GM19025 (cell line): ENCODE results near the gene NUTM2B.
"Not testable (repeated sequence)": the region's sequence is repeated elsewhere in the genome, so short reads cannot be mapped to it uniquely, and the experiment has no call there.

Source experiments
- ATAC-seq: cut with Tn5 transposase; IDR thresholded peaks from one replicate; pipeline ENCODE4 v1.9.1; 2021; ENCODE audit warnings: mild to moderate bottlenecking, low read depth, moderate library complexity; ENCODE audit not compliant: unreplicated experiment

Gene NUTM2B, protein sequence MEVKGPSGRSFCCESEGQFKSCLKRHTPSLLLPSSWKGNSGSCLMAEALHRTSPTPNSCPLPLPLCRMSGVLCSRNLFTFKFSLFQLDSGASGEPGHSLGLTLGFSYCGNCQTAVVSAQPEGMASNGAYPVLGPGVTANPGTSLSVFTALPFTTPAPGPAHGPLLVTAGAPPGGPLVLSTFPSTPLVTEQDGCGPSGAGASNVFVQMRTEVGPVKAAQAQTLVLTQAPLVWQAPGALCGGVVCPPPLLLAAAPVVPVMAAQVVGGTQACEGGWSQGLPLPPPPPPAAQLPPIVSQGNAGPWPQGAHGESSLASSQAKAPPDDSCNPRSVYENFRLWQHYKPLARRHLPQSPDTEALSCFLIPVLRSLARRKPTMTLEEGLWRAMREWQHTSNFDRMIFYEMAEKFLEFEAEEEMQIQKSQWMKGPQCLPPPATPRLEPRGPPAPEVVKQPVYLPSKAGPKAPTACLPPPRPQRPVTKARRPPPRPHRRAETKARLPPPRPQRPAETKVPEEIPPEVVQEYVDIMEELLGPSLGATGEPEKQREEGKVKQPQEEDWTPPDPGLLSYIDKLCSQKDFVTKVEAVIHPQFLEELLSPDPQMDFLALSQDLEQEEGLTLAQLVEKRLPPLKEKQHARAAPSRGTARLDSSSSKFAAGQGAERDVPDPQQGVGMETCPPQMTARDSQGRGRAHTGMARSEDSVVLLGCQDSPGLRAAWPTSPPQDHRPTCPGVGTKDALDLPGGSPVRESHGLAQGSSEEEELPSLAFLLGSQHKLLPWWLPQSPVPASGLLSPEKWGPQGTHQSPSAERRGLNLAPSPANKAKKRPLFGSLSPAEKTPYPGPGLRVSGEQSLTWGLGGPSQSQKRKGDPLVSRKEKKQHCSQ

DNA sequence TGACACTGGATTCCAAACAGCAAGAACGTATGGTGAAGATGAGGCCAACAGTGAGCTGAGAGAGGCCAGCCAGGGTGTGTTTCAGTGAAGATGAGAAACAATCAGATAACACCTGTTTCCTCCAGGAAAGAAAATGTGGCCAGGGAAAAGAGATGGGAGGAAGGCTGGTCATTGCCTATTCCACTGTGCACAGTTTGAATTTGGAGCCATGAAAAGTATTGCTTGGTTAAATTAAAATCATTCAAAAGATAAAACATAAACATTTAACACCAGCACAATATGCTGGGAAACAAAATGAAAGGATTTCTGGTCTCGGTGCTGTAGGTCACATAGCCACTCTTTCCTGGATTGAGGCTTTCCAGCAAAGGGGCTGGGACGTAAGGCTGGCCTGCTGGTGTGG, at the start of gene NUTM2B:
TSS of gene NUTM2B (plus strand) at position 301 of the 400 bp plus-strand sequence. CDS start 383 bp downstream, outside the sequence.
- ATAC-seq: not testable (repeated sequence)

DNA sequence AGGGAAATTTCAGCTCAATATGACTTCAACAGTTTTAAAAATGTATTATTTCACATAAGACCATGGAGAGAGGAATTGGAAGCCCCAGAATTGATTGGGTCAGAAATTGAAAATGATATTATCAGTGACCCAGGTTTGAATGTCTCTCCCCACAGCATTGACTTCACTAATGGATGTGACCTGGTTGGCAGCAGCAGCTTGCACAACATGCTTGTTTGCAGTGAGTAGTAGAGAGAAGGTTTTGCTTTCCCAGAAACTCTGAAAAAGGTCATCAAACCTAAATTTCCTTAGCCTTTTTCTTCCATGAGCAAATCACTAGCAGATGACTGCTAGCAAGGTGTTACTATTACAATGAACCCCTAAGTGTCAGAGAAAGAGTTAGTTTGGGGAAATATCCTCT, 39.7 kb upstream of the NUTM2B start:
- ATAC-seq: not testable (repeated sequence)

DNA sequence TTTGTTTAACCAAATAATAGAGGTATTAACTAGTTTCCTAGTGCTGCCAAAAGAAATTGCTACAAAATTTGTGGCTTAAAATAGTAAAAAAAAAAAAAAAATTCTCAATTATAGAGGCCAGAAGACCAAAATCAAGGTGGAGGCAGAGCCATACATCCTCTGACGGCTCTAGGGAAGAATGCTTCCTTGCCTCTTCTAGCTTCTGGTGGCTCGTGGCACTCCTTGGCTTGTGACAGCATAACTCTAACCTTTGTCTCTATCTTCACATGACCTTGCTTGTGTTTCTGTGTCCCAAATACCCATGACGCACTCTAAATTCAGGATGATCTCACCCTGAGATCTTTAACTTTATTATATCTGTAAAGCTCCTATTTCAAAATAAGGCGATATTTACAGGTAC, 38.3 kb upstream of the NUTM2B start:
- ATAC-seq: not testable (repeated sequence)

DNA sequence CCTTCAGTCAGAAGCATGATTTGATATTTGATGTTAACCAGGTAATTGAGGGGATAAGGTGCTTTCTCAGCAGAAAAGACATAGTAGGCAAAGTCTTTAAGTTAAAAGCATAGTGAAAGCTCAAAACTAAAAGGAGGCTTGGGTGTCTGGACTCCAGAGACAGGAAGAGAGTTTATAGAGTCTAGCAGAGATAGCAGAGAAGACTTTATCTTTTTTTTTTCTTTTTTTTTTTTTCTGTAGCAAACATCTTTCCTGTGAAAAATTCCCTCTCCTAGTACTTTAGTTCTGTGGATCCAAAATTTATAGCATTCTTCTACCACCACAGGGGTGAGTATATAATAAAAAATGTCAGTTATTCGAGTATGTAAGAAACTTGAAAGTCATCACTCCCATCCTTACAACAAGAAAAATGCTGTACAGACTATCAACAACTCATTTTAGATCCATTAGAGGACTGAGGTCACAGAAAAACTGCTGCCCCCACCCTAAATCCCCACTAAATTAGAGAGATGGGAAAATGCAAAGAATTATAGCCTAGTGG, 33.7 kb upstream of the NUTM2B start:
- ATAC-seq: not testable (repeated sequence)

DNA sequence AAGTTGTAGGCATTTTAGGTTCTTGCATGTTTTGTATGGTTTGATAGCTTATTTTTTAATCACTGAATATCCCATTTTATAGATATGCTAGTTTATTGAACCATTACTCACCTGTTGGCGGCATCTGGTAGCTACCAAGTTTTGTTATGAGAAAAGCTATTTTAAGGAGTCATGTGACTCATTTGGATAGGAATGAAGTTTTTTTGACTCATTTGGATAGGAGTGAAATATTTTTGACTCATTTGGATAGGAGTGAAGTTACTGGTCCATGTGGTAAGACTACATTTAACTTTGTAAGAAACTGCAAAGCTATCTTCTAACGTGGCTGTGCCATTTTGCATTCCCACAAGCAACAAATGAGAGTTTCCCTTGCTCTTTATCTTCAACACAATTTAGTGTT, 28.1 kb upstream of the NUTM2B start:
- ATAC-seq: not testable (repeated sequence)

DNA sequence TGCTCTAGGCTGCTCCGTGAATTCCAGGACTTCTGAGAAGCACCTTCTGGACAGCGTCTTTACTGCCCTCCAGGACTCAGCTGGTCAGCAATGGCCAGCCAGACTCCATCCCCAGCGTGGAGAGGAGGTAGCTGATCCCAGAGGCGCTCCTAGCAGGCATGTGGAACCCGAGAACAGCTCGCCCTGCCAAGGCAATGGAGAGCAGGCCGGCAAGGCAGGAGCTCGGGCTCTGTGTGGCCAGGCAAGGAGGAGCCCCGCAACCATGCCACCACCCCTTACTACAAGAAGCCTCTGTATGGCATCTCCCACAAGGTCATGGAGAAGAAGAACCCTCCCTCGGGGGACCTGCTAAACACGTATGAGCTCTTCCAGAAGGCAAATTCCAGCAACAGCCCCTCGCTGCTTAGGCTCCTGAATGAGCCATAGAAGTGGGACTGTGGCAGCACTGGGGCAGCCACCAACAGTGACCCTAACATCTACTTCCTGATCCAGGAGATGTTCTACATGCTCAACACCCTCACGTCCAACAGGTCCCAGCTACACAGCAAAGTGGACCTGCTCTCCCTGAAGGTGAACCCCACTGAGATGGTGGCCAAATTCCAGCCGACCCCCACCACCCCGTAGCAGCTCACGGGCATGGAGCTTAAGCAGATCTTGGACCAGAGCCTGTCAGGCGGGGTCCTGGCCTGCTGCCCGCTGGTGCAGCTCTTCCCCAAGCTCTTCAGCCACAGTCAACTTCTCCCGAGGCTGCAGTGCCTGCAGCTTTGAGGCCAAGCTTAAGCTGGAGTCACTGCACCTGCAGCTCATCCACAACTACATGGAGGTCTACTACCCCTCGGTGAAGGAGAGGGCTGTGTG, 19.8 kb upstream of the NUTM2B start:
- not testable (repeated sequence) for ATAC-seq

DNA sequence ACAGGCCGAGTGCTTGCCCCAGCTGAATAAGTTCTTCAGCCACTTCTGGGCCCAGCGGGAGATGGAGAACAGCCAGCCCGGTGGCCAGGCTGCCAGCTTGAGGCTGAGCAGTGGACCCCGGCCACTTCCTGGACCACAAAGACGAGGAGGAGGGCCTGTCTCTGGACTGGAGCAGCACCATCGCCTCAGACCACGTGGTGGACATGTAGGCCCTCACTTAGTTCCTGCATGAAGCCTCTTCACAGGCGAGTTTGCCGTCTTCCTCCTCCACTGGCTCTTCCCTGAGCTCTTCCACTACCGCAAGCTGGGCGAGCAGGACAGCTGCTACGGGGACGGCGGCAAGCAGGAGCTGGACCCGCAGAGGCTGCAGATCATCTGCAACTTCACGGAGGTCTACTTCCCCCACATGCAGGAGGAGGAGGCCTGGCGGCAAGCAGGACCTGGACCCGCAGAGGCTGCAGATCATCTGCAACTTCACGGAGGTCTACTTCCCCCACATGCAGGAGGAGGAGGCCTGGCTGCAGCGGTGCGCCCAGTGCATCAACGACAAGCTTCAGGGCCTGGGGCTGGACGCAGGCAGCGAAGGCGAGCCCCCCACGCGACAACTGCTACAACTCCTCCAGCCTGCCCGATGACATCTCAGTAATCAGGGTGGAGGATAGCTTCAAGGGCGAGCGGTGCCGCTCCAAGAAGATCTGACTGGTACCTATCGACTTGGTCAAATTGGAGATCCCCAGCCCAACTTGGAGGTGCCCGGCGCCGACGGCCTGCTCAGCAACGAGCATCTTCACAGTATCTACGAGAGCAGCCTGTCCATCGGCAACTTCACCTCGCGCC, 18.9 kb upstream of the NUTM2B start:
- ATAC-seq: not testable (repeated sequence)

DNA sequence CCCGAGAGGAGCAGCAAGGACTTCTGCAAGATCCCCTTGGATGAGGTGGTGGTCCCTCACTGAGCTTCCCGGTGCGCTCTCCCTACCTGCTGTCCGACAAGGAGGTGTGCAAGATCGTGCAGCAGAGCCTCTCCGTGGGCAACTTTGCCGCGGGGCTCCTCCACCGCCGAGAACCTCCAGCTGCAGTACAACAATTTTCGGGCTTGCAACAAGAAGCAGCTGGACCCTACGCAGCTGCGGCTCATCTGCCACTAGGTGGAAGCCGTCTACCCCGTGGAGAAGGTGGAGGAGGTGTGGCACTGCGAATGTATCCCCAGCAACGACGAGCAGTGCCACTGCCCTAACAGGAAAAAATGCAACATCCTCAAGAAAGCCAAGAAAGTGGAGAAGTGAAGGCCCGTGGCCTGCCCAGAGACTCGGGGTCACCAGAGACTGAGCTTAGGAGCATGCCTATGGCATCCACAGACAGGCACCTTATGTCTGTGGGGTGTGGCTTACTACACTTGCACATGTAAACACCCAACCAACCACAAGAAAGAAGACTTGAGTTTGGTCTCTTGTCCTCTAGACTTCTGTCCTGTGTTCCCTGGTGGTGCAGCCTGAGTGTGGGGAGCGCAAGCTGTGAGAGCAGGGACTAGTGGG, 17.9 kb upstream of the NUTM2B start:
- not testable (repeated sequence) for ATAC-seq

DNA sequence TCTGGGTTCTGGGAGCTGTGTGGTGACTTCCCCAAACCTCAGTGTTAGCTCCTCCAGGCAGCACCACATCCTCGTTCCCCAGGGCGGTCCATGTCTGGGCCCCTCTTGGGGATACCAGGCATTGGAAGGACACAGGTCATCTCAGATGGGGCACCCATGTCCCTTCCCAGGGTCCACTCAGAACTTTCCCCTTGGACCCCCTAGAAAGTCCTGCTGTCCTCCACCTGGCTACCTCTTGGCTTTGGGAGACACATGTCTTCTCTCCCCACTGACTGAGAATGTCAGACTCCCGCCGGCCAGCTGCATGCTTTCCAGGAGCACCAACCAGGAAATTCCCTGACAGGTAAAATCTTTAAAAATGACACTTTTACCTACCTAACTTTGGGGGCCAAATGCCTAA, 16.4 kb upstream of the NUTM2B start:
- not testable (repeated sequence) for ATAC-seq

DNA sequence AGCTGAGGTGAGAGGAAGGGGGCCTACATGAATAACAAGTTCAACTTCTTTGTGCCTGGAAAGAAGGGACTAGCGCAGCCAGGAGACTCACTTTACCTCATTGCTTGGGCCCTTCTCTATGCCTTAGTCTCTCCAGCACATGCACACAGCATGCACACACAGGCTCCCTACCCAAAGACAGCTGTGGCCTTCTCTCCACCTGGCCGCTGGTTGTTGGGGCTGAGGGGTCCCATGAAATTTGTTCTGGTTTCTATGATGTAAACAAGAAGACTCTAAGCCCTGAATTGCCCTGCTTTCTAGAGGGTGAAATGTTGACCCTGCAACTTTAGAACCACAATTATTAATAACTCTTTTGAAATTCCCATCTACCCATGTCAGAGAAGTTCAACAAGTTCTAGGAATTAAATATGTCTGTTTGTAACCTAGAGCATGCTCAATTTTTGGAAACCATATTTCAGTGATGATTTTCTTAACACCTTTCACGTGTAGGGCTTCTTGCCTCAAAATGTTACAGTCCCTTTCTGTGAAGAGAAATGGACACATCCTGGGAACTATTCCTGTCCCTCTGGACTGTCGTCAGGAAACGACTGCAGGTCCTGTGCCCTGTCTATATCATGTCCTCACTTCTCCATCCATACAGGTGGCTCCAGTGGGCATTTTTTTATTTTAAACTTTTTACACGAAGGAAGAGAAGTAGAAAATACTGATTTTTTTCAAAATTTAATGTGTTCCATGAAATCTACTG, 15.4 kb upstream of the NUTM2B start:
- ATAC-seq: not testable (repeated sequence)

DNA sequence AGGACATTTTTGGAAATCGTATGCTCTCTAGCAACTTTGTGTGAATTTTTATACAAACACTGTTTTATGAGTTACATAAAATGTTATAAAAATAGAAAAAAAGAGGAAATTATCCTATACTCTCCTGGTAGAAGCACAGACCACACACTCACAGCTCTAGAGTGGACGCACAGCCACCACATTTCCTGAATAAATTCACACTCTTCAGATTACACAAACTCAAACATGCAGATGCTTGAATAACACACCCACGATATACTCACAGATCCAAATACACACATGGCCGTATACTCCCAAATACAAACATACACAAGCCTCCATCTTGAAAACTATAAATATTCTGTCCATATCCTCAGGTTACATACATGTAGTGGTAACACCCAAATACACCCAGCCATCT, 14.2 kb upstream of the NUTM2B start:
- ATAC-seq: not testable (repeated sequence)

DNA sequence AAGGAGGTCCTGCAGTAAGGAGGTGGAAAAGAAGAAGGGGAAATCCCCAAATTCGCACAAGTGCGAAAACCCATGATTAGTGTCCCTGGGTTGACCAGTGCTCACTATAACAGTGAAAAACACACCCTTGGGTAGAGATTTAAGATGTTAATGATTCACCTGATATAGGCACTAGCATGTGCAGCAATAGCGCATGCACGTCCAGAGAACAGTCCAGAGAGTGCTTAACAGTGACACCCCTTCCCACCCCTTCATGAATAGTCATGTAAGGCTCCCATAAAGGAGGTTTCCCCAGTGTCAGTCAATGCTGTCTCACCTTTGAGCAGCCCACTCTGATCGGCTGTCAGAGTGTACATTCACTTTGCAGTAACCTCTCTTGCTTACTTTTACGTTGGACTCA, 6.4 kb upstream of the NUTM2B start:
- ATAC-seq: not testable (repeated sequence)

DNA sequence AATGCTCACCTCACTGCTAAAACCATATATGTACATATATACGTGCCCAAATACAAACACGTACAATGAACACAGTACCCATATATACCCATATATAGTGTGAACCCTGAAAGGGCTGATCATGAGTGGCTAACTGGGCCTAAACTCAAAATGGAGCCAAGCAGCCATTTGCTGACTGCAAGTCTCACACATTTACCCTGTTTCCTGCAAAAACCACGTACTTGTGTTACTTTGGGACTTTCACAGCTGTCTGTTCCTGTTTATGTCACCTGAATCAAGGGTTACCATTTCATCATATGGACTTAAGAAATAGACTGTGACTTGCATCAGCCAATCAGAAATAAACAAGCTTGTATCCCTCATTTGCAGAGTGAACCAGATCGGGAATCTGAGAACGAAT, 5.9 kb upstream of the NUTM2B start:
- not testable (repeated sequence) for ATAC-seq

DNA sequence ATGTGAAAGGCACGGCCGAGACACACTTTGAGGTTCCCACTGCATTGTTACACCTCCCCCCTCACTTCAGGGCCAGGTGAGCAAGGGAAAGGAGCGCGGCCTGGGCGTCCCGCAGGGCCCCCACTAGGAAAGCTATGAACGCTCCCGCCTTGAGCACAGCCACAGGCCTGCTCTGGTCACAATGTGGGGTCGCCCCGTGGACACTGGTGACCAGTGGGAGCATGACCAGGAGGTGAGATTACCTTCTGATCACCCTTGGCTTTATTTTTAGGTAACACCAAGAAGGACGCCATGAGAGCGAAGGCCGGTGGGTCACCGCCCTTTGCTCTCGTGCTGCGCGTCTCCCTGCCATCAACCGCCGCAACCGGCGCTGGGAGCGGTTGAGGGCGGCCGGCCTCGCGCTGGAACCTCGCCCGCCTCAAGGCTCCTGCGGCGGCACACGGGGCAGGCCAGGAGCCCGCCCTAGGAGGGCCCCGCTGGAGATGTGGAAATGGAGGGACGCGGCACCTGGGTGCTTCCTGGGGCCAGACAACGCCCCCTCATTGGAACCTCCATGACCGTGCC, 2.6 kb upstream of the NUTM2B start:
- not testable (repeated sequence) for ATAC-seq

DNA sequence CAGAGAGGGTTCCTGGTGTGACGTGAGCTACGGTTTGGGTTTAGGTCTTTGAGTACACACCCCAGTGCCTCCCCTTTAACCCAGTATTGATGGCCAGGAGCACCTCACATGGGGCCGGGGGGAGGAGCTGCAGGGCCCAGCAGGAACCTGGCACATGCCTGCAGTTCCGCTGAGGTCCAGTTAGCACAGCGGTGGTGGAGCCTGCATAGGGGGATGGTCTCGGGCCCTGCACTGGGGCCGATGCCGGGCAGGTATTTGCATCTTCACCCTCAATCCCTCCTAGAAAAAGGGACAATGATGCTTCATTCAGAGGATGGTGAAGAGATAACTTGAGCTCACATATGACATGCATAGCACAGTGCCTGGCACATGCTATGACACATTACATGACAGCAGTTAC, 4.0 kb downstream of the NUTM2B start:
- ATAC-seq: not testable (repeated sequence)

DNA sequence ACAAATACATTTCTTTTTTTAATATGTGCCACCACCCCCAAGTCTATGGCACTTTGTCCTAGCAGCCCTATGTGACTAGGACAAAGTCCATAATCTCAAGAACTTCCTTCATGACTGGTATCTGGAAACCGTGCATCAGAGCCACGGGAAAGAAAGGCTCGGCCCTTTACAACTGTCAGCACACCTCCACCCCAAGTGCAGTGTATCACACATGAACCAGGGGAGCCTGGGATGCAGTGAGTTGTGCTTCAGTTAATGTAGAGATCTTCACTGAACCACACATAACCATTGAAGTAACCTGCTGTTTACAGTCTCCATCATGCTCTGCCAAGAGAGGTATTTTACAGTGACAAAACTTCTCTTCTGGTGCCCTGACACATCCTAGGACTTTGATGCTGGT, 11.9 kb downstream of the NUTM2B start:
- ATAC-seq: not testable (repeated sequence)

DNA sequence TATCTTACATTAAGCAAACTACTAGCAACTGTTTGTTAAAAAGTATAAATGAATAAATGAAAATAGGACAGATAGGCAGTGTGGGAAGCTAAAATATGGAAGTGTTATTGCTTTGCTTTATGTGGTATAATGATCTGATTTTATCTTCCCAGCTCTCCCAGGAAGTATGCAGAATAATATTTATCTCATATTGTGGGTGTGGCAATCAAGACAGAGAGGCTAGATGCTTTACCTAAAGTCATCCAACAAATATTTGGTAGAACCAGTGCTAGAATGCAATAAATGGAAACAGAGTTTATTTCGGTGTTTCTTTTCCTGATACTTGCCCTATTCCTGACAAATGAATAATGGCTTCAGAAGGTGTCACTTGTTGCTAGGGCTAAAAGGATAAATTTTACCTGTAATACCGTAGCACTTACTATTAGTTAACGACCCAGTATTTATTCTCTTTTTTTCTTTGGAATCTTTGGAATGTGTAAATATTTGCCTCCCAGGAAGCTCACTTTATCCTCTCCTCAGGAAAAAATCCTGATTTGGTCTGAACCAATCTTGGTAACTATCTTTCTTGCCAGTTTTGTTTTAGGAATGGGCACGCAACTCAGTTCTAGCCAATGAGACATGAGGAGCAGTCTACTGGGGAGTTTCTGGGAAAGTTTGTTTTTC, 14.0 kb downstream of the NUTM2B start:
- ATAC-seq: not testable (repeated sequence)
